GM18873 (cell line): ENCODE measurements around the gene MINDY1.

Experiments used
- ATAC-seq: cut with Tn5 transposase; IDR thresholded peaks from one replicate; pipeline ENCODE4 v1.9.1; 2021; ENCODE audit warnings: mild to moderate bottlenecking, moderate library complexity, moderate number of reproducible peaks; ENCODE audit not compliant: unreplicated experiment, low FRiP score

MINDY1 gene

DNA sequence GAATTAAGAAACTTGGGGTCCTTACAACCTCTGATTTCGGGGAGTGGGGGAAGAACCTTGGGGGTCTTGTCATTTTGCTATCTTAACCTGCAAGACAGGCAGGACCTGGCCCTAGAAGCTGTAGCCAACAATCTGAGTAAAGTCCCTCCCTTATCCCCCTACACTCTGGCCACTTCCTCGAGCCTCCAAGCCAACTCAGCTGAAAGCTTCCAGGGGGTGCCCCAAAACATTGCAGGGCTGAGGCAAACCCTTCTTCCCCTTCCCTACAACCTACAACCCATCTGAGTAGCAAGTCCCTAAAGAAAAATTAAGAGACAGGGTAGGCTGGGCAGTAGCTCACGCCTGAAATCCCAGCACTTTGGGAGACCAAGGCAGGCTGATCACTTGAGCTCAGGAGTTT is 37.1 kb downstream of the MINDY1 start:
- ATAC-seq, result no peak

DNA sequence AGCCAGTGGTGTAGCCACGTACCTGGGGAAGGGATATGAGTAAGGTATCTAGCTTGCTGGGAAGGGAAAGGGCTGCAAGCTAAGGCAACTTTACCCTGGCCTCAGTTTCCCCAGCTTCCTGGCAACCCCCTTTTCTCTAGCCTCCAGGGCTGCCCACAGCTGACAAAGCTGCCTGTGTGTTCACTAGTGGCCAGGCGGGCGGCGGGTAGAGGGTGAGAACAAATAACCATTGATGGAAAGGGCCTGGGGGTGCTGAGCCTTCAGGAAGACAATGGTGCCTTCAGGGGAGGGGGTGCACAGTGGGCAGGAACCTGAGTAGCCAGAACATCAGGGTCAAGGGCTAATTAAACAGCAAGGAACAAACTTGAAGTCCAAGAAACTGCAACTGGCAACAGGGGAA is 38.2 kb downstream of the MINDY1 start:
- ATAC-seq, result no peak

DNA sequence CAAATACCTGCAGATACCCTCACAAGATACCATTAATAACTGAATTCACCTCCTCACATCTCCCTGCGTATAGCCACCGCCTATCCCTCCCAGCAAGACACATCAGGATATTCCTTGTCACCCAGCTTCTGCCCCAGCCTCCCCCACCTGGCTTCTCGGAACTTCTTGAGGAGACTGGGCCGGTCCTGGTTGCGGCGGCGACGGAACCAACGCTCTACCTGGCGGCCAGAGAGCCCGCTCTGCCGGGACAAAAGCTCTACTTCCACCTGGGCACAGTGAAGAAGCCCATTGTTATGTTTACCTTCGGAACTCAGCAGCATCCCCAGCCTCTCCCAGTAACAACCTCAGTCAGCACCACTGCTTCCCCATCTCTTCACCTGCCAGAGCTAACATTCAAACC is 38.8 kb downstream of the MINDY1 start:
- ATAC-seq, result no peak

DNA sequence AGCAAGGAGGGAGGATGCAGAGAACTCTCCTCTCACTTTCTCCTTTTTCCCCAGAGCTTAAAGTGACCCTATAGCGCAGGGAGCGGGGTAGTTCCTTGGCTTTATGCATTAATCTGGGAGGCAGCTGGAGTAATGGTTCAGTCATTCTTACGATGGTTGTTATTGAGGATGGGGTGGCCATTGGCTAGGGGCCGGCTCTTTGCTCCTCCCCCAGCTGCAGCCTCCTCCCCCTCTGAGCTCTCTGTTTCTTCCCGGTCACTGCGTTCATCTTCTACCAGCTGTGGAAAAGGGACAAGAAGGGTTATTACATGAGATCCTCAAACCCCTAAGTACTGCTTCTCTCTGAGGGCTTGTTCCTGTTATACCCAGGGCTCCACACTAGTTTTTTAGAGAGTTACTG is 40.7 kb downstream of the MINDY1 start:
- ATAC-seq, result no peak

DNA sequence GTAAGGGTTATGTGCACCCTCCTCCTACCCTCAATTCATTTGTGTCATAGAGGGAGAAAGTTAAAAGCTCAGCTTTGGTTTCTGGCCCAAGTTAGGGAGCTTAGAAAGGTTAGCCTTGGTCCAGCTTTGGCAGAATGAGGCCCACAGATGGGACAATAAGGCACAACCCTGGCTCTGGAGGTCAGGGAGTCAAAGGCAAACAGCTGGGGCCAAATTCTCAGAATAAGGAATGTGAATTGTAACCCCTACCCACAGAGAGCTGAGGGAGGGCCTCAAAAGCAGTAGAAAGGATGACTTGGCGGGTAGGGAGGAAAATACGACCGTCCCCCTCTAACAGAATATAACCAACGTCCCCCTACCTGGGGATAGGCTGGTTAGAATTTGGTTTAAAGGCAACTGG is 41.1 kb downstream of the MINDY1 start:
- ATAC-seq, result no peak

DNA sequence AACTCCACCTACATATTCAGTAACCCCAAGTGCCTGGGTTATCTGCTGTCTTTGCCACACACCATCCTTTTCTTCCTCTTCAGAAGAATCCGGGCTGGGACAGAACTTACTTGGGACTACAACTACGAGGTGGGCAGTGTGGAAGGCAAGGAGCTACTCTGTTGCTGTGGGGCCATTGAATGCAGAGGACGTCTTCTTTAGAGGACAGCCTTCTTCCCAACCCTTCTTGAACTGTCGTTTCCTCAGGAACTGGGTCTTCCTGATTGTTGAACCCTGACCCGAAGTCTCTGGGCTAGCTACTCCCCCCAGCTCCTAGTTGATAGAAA is 42.6 kb downstream of the MINDY1 start:
- ATAC-seq, result no peak

DNA sequence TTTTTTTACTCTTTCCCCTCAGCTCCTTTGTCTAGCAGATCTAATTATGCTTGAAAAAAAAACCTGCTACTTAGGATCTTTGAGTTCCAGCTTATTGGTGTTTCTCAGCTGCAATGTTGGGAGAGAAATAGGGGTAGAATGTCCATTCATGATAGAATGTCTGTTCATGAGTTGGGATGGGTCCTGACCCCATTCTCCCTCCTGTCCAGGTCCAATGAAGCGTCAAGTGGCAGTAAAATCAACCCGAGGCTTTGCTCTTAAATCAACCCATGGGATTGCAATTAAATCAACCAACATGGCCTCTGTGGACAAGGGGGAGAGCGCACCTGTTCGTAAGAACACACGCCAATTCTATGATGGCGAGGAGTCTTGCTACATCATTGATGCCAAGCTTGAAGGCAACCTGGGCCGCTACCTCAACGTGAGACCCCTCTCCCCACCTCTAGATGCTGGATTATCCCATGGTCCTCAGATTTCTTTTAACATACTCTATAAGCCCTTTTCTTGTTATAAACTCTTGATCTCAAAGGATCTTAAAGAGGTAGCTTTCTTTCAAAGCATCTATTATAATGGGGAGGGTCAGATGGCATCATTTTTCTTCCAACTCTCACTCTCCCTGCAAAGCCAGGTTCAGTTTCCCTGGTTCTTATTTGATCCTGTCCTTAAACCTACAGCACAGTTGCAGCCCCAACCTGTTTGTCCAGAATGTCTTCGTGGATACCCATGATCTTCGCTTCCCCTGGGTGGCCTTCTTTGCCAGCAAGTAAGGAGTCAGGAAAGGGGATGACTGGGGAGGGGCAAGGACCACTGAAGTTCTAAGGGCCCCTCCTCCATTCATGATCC is 43.2 kb downstream of the MINDY1 start:
- ATAC-seq, result no peak

DNA sequence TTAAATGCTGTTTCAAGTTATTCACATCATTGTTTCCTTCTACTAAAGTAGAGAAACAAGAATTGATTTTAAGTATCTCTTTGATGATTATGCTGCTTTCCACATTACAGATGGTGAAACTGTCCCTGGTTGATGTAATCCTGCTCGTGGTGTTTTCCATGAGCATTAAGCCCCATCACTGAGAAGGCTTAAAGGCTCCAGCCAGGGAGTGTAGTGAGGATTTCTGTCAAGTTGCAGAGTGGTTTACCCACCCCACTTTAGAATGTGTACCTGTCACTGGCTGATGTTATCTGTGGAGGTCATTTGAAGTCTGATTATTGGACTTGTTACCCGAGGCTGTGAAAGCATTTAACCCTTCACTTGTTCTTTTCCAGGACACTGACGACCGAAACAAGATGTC is 44.9 kb downstream of the MINDY1 start:
- no peak for ATAC-seq

DNA sequence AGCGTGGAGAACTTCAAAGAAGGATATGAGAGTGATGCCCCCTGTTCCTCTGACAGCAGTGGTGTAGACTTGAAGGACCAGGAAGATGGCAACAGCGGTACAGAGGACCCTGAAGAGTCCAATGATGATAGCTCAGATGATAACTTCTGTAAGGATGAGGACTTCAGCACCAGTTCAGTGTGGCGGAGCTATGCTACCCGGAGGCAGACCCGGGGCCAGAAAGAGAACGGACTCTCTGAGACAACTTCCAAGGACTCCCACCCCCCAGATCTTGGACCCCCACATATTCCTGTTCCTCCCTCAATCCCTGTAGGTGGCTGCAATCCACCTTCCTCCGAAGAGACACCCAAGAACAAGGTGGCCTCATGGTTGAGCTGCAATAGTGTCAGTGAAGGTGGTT is 46.1 kb downstream of the MINDY1 start:
- ATAC-seq, result no peak

DNA sequence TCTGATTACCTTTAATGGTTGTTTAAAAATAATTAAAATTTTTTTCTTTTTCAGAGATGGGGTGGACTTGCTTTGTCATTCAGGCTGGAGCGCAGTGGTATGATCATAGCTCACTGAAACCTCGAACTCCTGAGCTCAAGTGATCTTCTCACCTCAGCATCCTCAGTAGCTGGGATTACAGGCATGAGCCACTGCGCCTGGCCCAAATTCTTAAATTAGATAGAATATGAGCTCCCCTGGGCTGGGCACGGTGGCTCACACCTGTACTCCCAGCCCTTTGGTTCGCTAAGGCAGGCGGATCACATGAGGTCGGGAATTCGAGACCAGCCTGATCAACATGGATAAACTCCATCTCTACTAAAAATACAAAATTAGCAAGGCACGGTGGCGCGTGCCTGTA is 49.0 kb downstream of the MINDY1 start:
- ATAC-seq, result no peak

DNA sequence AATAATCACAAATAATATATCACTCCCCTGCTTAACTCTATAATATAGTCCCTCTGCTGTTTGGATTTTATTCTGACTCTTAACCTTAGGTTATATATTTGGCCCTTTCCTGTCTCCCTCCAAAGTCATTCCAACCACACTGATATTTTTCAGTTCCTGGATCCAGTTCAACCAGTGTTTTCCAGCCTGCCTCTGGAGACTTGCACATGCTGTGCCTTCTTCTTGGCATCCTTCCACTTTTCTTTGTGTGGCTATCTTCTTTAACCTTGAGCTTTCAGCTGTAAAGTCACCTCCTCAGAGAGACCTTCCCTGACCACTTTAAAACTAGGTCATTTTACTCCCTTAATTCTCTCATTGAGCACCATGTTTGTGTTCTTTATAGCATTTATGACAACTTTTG is 51.4 kb downstream of the MINDY1 start:
- ATAC-seq, result no peak

DNA sequence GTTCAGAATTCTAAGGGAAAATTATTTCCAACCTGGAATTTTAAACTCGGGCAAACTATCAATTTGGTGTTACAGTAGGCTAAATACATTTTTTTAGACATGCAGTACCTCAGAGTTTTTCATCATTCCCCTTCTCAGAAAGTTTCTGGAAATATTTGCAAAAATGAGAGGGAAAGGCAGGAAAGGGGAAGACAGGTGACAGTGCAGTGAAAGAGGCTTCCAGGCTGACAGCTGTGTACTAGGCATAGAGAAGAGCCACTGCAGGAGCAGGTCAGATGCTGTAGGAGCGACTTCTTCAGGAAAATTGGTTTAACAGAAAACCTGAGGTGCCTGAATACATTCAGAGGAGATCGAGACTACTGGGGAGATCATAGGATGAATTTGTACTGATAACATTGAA is 52.0 kb downstream of the MINDY1 start:
- ATAC-seq, result no peak
